NCI-H524 treated with DMSO at 0.1 percent for 48 hours (cell line): ENCODE data around the gene SYT1.

Source experiments
- DNase-seq: peaks from one replicate; lab custom pipeline; 2025; lab: John Stamatoyannopoulos, UW

SYT1 gene

GRCh38 chr12:79217306-79217705 lies 352.7 kb downstream of the SYT1 start:
- DNase-seq: no peak

- DNase-seq: no peak
Observed at GRCh38 chr12:79223210-79223609, 358.6 kb downstream of the SYT1 start.

GRCh38 chr12:79223761-79224160 lies 359.2 kb downstream of the SYT1 start:
- DNase-seq: no peak

GRCh38 chr12:79227091-79227490 lies 362.5 kb downstream of the SYT1 start:
- no peak for DNase-seq

GRCh38 chr12:79227646-79228045 lies 363.1 kb downstream of the SYT1 start:
- DNase-seq: no peak

GRCh38 chr12:79233341-79233781 lies 368.8 kb downstream of the SYT1 start:
- peak; percentile 62 for DNase-seq

- DNase-seq: no peak
Observed at GRCh38 chr12:79236920-79237319, 372.3 kb downstream of the SYT1 start.

- no peak for DNase-seq
Observed at GRCh38 chr12:79238246-79238645, 373.7 kb downstream of the SYT1 start.

GRCh38 chr12:79247494-79247893 lies 382.9 kb downstream of the SYT1 start:
- DNase-seq: no peak

GRCh38 chr12:79250186-79250585 lies 385.6 kb downstream of the SYT1 start:
- no peak for DNase-seq

- no peak for DNase-seq
Observed at GRCh38 chr12:79250960-79251755, 386.6 kb downstream of the SYT1 start.

GRCh38 chr12:79252358-79253075 lies 387.9 kb downstream of the SYT1 start:
- DNase-seq: no peak

- DNase-seq: no peak
Observed at GRCh38 chr12:79255288-79255687, 390.7 kb downstream of the SYT1 start.

GRCh38 chr12:79260923-79261322 lies 396.3 kb downstream of the SYT1 start:
- DNase-seq: no peak

- DNase-seq: no peak
Observed at GRCh38 chr12:79262938-79263337, 398.4 kb downstream of the SYT1 start.

GRCh38 chr12:79266343-79267144 lies 402.0 kb downstream of the SYT1 start:
- no peak for DNase-seq

GRCh38 chr12:79267580-79267979 lies 403.0 kb downstream of the SYT1 start:
- DNase-seq: no peak

GRCh38 chr12:79274501-79275064 lies 410.0 kb downstream of the SYT1 start:
- DNase-seq: no peak

- no peak for DNase-seq
Observed at GRCh38 chr12:79275631-79276030, 411.1 kb downstream of the SYT1 start.

GRCh38 chr12:79283364-79283763 lies 418.8 kb downstream of the SYT1 start:
- DNase-seq: no peak

- no peak for DNase-seq
Observed at GRCh38 chr12:79288911-79289310, 424.3 kb downstream of the SYT1 start.

GRCh38 chr12:79291711-79292110 lies 427.1 kb downstream of the SYT1 start:
- DNase-seq: no peak
